Upper lobe of left lung (tissue), 6 donors: ENCODE data around the gene CD84. TPM values are rescaled to one million over a fixed set of nuclear protein-coding genes. Genes with fewer than 3 reads are reported as not detected.

Experiments
- ATAC-seq, 2 donors: fragments of 200-7000 bp; cut with Tn5 transposase; one replicate each; pipeline ENCODE4 v1.9.1; 2022; ENCODE audit warnings: mild to moderate bottlenecking in 2 of 2, moderate library complexity in 2 of 2; ENCODE audit not compliant: low FRiP score in 2 of 2
- DNase-seq, 2 donors: peaks; one replicate each; pipeline ENCODE4 v3.0.0-alpha.2; 2019 to 2020
- H3K27ac ChIP-seq, 4 donors: fragments of 200-600 bp; sonication (generic); one replicate each; pipeline ENCODE4 v1.5.1; 2016 to 2019
- H3K27me3 ChIP-seq, 4 donors: fragments of 200-600 bp; sonication (generic); one replicate each; pipeline ENCODE4 v1.5.1; 2017 to 2019
- H3K36me3 ChIP-seq, 4 donors: fragments of 200-600 bp; sonication (generic); one replicate each; pipeline ENCODE4 v1.5.1; 2016 to 2019
- H3K4me1 ChIP-seq, 4 donors: fragments of 200-600 bp; sonication (generic); one replicate each; pipeline ENCODE4 v1.5.1; 2018 to 2019
- H3K4me3 ChIP-seq, 4 donors: fragments of 200-600 bp; sonication (generic); one replicate each; pipeline ENCODE4 v1.5.1; 2017 to 2019; ENCODE audit warnings: mild to moderate bottlenecking in 2 of 4, moderate library complexity in 1 of 4
- H3K9me3 ChIP-seq, 4 donors: fragments of 200-600 bp; sonication (generic); one replicate each; pipeline ENCODE4 v1.5.1; 2018 to 2019
- CTCF ChIP-seq, 6 experiments: fragments of 450-650 bp in 4 of 6; fragments of 200-600 bp in 2 of 6; sonication (generic) in 2 of 6; IDR thresholded peaks; one replicate each; pipeline ENCODE4 v1.5.1; 2016 to 2019; ENCODE audit warnings: antibody characterized with exemption in 6 of 6
- EP300 ChIP-seq, 4 donors: sonication (generic); formaldehyde crosslinking; IDR thresholded peaks; one replicate each; pipeline ENCODE4 v1.5.1; 2017; ENCODE audit warnings: antibody characterized with exemption in 4 of 4, control low read depth in 2 of 4
- POLR2A ChIP-seq, 4 donors: fragments of 450-650 bp; IDR thresholded peaks; one replicate each; pipeline ENCODE4 v1.5.1; 2016 to 2017; ENCODE audit warnings: antibody characterized with exemption in 4 of 4, mild to moderate bottlenecking in 2 of 4
- POLR2AphosphoS5 ChIP-seq, 2 donors: sonication (generic); formaldehyde crosslinking; IDR thresholded peaks; one replicate each; pipeline ENCODE4 v1.5.1; 2017; ENCODE audit warnings: antibody characterized with exemption in 2 of 2
- WGBS, 2 donors: methylation state at CpG; one replicate each; pipeline ENCODE4 v1.1.5; 2017 to 2018; 5-methylcytosine and 5-hydroxymethylcytosine counted together
- total RNA-seq, 6 donors: library from RNA; depleted of rRNA in 4 of 6; stranded (reverse); fragments of >200 nt in 4 of 6; gene quantifications; one replicate each; pipeline versions ENCODE4 v1.1.0 to v1.2.1, GENCODE V29; 2016 to 2021
- donor health status: DM: no; HTN: no; CAD: no; lungs with moderate emphysema.
- donor health status: DM: no; HTN: yes; CAD: no; lungs with severe emphysema.

The CD84 gene
- total RNA-seq, 6 donors from 2014 or later = 8.9 to 26.4 (median 17.4) TPM

- Histone ChIP-seq H3K9me3 (no peaks in the 10 kb centered on the region), H3K36me3 (no peaks in the 10 kb centered on the region), H3K27ac (no peak overlapping the region), H3K4me1 (peaks cover 4 to 17% (median 14%) of the 10 kb centered on the region in 4 donors), H3K27me3 (no peaks in the 10 kb centered on the region), H3K4me3 (no peak overlapping the region)
- TF ChIP-seq POLR2AphosphoS5 (IDR thresholded peaks at IDR 0.05) (no peak), EP300 (IDR thresholded peaks at IDR 0.05) (no peak), POLR2A (IDR thresholded peaks at IDR 0.05) (no peak), CTCF (IDR thresholded peaks at IDR 0.05) (no peak)
- no peak for ATAC-seq
- 0 to 24% methylated on average over 2 of the region's 2 CpGs for WGBS, 2 donors
- no peak for DNase-seq
These were observed 36.9 kb downstream of the CD84 start for GRCh38 chr1:160542303-160542945.

DNA sequence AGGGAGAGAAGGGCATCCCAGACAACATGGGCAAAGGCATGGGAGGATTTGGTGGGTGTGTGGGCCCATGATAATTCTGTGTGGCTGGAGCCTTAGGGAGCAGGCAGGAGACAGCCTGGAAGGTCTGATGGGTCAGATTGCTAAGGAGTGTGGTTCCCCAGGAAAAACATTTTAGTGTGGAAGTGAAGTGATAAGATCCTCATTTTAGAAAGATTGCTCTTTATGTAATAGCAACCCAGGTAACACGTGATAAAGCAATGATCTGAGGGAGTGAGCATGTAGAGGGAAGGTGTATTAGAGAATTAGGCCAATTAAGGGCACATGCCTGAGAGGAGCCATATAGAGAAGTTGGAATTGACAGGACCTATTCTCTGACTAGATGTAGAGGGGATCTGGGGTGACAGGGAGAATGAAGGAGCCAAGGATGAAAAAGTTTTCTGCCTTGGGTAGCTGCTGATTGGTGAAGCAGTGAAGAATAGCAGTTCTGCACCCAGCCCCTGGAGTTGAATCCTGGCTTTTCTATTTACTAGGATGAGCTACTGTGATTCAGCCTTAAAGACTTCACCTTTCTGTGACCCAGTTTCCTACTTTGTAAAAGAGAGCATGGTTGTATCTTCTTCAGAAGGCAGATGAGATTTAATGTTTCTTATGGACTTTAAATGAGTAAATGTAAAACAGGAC lies 37.5 kb downstream of the CD84 start:
- Histone ChIP-seq H3K27me3 (no peaks in the 10 kb centered on the region), H3K4me1 (peaks cover 4 to 17% (median 13%) of the 10 kb centered on the region in 4 donors), H3K36me3 (no peaks in the 10 kb centered on the region), H3K4me3 (no peak overlapping the region), H3K9me3 (no peaks in the 10 kb centered on the region), H3K27ac (no peak overlapping the region)
- TF ChIP-seq EP300 (IDR thresholded peaks at IDR 0.05) (no peak), POLR2AphosphoS5 (IDR thresholded peaks at IDR 0.05) (no peak), CTCF (IDR thresholded peaks at IDR 0.05) (no peak), POLR2A (IDR thresholded peaks at IDR 0.05) (no peak)
- DNase-seq = no peak
- WGBS, 2 donors = 54 to 62% methylated on average over 1 of the region's 1 CpG
- no peak for ATAC-seq

DNA sequence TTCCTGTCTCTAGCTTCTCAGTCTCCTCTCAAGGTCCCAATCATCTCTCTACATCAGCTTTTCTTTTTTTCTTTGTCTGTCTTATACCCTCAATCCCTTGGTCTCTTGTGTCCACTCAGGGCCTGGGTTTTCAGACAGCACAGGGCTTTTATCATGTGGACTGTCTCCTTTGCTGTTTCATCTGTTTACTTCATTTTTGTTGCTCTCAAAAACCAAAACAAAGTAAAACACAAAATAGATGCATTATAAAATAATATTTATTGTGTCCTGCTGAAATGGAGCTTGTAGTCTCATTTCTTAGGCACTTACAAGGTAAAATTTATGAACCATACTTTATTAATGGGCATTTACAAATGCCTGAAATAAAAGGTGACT lies 38.5 kb downstream of the CD84 start:
- TF ChIP-seq EP300 (IDR thresholded peaks at IDR 0.05) (no peak), POLR2A (IDR thresholded peaks at IDR 0.05) (no peak), POLR2AphosphoS5 (IDR thresholded peaks at IDR 0.05) (no peak), CTCF (IDR thresholded peaks at IDR 0.05) (no peak)
- DNase-seq (no peak), ATAC-seq (no peak)
- Histone ChIP-seq H3K4me1 (peaks cover 4 to 17% (median 12%) of the 10 kb centered on the region in 4 donors), H3K27me3 (no peaks in the 10 kb centered on the region), H3K27ac (peak overlapping the region; percentile 48 to 63 (median 58)), H3K9me3 (no peaks in the 10 kb centered on the region), H3K36me3 (no peaks in the 10 kb centered on the region), H3K4me3 (no peak overlapping the region)

DNA sequence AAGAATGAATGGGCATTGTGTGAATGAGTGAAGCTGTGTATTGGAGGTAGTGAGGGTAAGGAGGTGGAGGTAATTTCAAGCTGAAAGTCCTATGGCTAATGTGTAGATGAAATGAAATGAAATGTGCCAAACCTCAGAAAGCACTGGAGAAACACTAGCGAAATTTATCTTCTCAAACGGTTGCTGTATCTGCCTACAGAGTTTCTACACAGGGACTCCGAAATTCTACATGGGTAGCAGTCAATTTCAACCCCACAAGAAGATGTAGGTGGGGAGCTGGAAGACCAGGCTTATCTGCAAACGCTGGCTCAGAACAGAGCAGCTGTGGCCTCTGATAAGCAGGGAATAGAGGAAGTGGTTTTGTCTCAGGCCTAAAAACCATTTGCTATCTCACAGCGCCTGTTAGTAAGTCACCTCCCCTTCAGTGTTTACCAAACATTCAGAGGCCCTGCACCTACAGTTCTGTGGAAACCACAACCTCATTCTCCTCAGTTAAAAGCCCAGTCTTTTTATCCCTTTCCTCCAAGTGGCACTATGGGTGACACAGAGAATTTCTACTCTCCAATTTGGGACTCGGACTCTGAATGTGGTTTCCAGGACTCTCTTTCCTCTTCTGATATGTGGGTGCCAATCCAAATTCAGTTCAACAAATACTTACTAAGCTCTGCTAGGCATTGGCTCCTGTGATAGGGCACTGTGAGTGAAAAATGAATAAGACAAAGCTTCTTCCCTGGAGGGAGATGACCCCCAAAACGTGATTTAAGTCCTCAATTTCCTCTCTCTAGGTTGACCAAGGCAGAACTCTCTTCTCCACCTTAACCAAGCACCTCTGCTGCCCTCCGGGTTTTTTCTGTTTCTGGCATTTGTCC lies 39.1 kb downstream of the CD84 start:
- H3K27me3 ChIP-seq = no peaks in the 10 kb centered on the region
- H3K4me1 ChIP-seq = peaks cover 4 to 17% (median 12%) of the 10 kb centered on the region in 4 donors
- H3K4me3 ChIP-seq = no peak overlapping the region
- peak in 1 of 2 donors; percentile 45 for DNase-seq
- peak; percentile 45 to 73 for ATAC-seq
- 29 to 33% methylated on average over 7 to 8 of the region's 8 CpGs for WGBS, 2 donors
- peak overlapping the region; percentile 48 to 63 (median 58) for H3K27ac ChIP-seq
- peaks cover under 1 to 3% (median 1%) of the 10 kb centered on the region in 4 donors for H3K9me3 ChIP-seq
- TF ChIP-seq CTCF (IDR thresholded peaks at IDR 0.05) (no peak), EP300 (IDR thresholded peaks at IDR 0.05) (peak in 1 of 4 donors; percentile 36), POLR2AphosphoS5 (IDR thresholded peaks at IDR 0.05) (peak in 1 of 2 donors; percentile 65), POLR2A (IDR thresholded peaks at IDR 0.05) (peak in 1 of 4 donors; percentile 12)
- no peaks in the 10 kb centered on the region for H3K36me3 ChIP-seq
